ENCODE data around the gene TUBGCP4.

Gene TUBGCP4

GRCh38 chr15:43403616-43404015 lies 32.7 kb downstream of the TUBGCP4 start:
- DNase-seq, result no peak

- no peak for DNase-seq
Measured at GRCh38 chr15:43404130-43404529, 33.2 kb downstream of the TUBGCP4 start.

- no peak for DNase-seq
Measured at GRCh38 chr15:43406189-43406588, 35.3 kb downstream of the TUBGCP4 start.

GRCh38 chr15:43406808-43407207 lies 35.9 kb downstream of the TUBGCP4 start:
- no peak for DNase-seq

GRCh38 chr15:43408789-43409188 lies 37.9 kb downstream of the TUBGCP4 start:
- no peak for DNase-seq

GRCh38 chr15:43410572-43411214 lies 39.8 kb downstream of the TUBGCP4 start:
- no peak for DNase-seq

- DNase-seq, result no peak
Measured at GRCh38 chr15:43412096-43412495, 41.2 kb downstream of the TUBGCP4 start.

- DNase-seq, result no peak
Measured at GRCh38 chr15:43414196-43414595, 43.3 kb downstream of the TUBGCP4 start.

- DNase-seq, result no peak
Measured at GRCh38 chr15:43420435-43420834, 49.5 kb downstream of the TUBGCP4 start.

- DNase-seq, result no peak
Measured at GRCh38 chr15:43420876-43421275, 50.0 kb downstream of the TUBGCP4 start.

- DNase-seq, result no peak
Measured at GRCh38 chr15:43423793-43424192, 52.9 kb downstream of the TUBGCP4 start.

GRCh38 chr15:43429687-43430086 lies 58.8 kb downstream of the TUBGCP4 start:
- no peak for DNase-seq

GRCh38 chr15:43433165-43433564 lies 62.3 kb downstream of the TUBGCP4 start:
- DNase-seq, result no peak

GRCh38 chr15:43433661-43434303 lies 62.9 kb downstream of the TUBGCP4 start:
- no peak for DNase-seq

- no peak for DNase-seq
Measured at GRCh38 chr15:43434446-43434845, 63.5 kb downstream of the TUBGCP4 start.

- DNase-seq, result no peak
Measured at GRCh38 chr15:43436395-43436794, 65.5 kb downstream of the TUBGCP4 start.

GRCh38 chr15:43439268-43439667 lies 68.4 kb downstream of the TUBGCP4 start:
- no peak for DNase-seq

GRCh38 chr15:43440721-43441281 lies 69.9 kb downstream of the TUBGCP4 start:
- no peak for DNase-seq

- DNase-seq, result no peak
Measured at GRCh38 chr15:43441316-43441715, 70.4 kb downstream of the TUBGCP4 start.

GRCh38 chr15:43446344-43446743 lies 75.4 kb downstream of the TUBGCP4 start:
- no peak for DNase-seq

- DNase-seq, result no peak
Measured at GRCh38 chr15:43449981-43450380, 79.1 kb downstream of the TUBGCP4 start.
